ENCODE measurements around the gene SEMA3E.
"Not testable (repeated sequence)": the region's sequence is repeated elsewhere in the genome, so short reads cannot be mapped to it uniquely, and the experiment has no call there.

The SEMA3E gene

DNA sequence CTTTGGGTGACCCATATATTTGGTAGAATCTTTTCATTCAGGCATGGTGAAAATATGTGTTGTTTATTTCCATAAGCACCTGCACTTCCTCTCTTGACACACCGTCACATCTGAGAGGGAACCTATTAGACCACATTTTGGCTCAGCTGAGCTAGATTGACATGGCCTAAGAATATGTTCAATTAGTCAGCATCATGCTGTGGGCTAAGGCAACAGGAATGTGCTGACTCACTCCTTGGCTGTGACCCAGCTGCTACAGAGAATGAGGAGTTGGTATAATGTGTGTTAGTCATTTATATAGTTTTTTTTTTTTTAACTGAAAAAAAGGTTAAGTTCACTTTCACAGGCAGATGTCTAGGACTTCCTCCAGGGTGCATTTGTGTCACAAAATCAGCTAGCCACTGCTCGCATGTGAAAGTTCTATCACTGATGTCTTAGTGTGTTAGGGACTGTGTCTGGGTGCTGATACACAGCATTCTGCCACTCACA is 180.6 kb downstream of the SEMA3E start:
- TF ChIP-seq CTCF (IDR thresholded peaks at IDR 0.05; ENCODE audit: extremely low read depth, insufficient read depth, missing control alignments), result no peak
- peak; percentile 33 for DNase-seq (ENCODE audit: low spot score)
- in situ Hi-C loops (cut with MboI; ENCODE audit: low pct_unique_long_range_greater_than_20kb, low sequenced_read_pairs, unreplicated experiment), result no loop called here

DNA sequence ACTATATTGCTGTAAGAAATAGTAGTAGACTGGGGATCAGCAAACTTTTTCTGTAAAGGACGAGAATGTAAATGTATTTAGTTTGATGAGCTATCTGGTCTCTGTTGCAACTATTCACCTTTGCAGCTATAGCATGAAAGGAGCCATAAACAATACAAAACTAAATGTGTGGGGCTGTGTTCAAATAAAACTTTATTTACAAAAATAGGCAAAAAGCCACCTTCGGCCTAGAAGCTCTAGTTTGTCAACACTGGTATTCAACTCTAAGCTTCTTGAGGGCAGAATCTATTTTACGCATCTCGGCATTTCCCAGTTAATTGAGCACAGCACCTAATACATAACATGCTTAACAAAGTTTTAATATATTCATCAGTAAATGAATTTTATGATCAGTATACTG is 181.4 kb downstream of the SEMA3E start:
- DNase-seq (ENCODE audit: low spot score), result no peak
- in situ Hi-C loops (cut with MboI; ENCODE audit: low pct_unique_long_range_greater_than_20kb, low sequenced_read_pairs, unreplicated experiment), result no loop called here
- TF ChIP-seq CTCF (IDR thresholded peaks at IDR 0.05; ENCODE audit: extremely low read depth, insufficient read depth, missing control alignments), result no peak

DNA sequence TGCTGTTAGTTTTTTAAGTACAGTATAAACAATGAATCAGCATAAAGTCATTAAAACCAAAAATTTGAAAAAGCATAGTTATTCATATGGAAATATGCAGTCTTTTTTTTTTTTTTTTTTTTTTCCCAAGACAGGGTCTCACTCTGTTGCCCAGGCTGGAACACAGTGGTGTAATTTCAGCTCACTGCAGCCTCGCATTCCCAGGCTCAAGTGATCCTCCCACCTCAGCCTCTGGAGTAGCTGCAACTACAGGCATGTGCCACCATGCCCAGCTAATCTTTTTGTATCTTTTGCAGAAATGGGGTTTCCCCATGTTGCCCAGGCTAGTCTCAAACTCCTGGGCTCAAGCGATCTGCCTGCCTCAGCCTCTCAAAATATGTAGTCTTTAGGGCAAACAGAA is 182.0 kb downstream of the SEMA3E start:
- TF ChIP-seq CTCF (IDR thresholded peaks at IDR 0.05; ENCODE audit: extremely low read depth, insufficient read depth, missing control alignments), result no peak
- in situ Hi-C loops (cut with MboI; ENCODE audit: low pct_unique_long_range_greater_than_20kb, low sequenced_read_pairs, unreplicated experiment), result no loop called here

GRCh38 chr7:83466187-83466923 is 182.6 kb downstream of the SEMA3E start:
- TF ChIP-seq CTCF (IDR thresholded peaks at IDR 0.05; ENCODE audit: extremely low read depth, insufficient read depth, missing control alignments), result no peak
- in situ Hi-C loops (cut with MboI; ENCODE audit: low pct_unique_long_range_greater_than_20kb, low sequenced_read_pairs, unreplicated experiment), result no loop called here
- DNase-seq (ENCODE audit: low spot score), result no peak

More for the DNA sequence above, 182.0 kb downstream of the SEMA3E start:
- no peak for DNase-seq (ENCODE audit: low spot score)

GRCh38 chr7:83465643-83466042 is 183.3 kb downstream of the SEMA3E start:
- DNase-seq (ENCODE audit: low spot score), result no peak
- in situ Hi-C loops (cut with MboI; ENCODE audit: low pct_unique_long_range_greater_than_20kb, low sequenced_read_pairs, unreplicated experiment), result no loop called here
- TF ChIP-seq CTCF (IDR thresholded peaks at IDR 0.05; ENCODE audit: extremely low read depth, insufficient read depth, missing control alignments), result no peak

DNA sequence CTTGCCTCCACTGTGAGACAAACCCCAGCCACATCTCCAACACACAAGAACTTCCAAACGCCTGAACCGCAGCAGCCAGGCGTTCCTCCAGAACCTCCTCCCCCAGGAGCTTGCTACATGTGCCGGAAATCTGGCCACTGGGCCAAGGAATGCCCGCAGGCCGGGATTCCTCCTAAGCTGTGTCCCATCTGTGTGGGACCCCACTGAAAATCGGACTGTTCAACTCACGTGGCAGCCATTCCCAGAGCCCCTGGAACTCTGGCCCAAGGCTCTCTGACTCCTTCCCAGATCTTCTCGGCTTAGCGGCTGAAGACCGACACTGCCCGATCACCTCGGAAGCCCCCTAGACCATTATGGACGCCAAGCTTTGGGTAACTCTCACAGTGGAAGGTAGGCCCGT is 187.1 kb downstream of the SEMA3E start:
- DNase-seq (ENCODE audit: low spot score); in situ Hi-C loops (cut with MboI; ENCODE audit: low pct_unique_long_range_greater_than_20kb, low sequenced_read_pairs, unreplicated experiment): not testable (repeated sequence)

- in situ Hi-C loops (cut with MboI; ENCODE audit: low pct_unique_long_range_greater_than_20kb, low sequenced_read_pairs, unreplicated experiment); DNase-seq (ENCODE audit: low spot score): not testable (repeated sequence)
Observed at GRCh38 chr7:83459930-83460653, 188.8 kb downstream of the SEMA3E start.

DNA sequence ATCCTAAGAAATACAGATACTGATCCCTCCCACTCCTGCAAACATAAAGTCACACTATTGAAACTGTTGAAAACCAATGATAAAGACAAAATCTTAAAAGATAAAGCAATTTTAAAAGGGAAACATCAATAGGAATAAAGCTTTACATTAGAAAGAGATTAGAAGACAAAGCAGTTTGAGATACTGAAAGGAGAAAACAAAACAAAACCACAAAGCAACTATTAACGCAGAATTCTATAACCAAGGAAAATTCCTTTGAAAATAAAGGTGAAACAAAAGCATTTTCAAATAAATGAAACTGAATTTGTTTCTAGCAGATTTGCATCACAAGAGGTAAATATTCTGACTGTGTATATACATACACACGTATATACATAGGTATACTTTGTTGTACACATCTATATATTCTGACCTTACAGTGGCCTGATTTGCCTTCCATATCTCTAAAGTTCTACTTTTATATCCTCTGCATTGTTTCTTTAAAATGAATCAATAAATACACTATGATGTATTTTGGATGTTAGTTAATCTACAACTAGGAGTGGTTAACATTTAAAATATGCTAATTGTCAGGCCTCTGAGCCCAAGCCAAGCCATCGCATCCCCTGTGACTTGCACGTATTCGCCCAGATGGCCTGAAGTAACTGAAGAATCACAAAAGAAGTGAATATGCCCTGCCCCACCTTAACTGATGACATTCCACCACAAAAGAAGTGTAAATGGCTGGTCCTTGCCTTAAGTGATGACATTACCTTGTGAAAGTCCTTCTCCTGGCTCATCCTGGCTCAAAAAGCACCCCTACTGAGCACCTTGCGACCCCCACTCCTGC is 189.6 kb downstream of the SEMA3E start:
- DNase-seq (ENCODE audit: low spot score); in situ Hi-C loops (cut with MboI; ENCODE audit: low pct_unique_long_range_greater_than_20kb, low sequenced_read_pairs, unreplicated experiment): not testable (repeated sequence)
